Measurements from ENCODE around the gene EMC9. TPM values are rescaled to one million over a fixed set of nuclear protein-coding genes. Genes with fewer than 3 reads are reported as not detected.

EMC9 gene
- total and polyA plus RNA-seq, 10 of the 15 experiments (the other 5 are each of a cell fraction or from before 2014, with no cell fraction given) = 15.3 to 60.5 (median 30.3) TPM

- POLR2A ChIA-PET = interaction anchor here (0.7 to 2.6 kb wide), 5 partner anchors 10 to 44 kb away, joined by 3 to 21 read pairs (median 3); partner anchors contain the start of genes DCAF11, EMC9, IRF9 and NRL
- H4K20me1 ChIP-seq (ENCODE audit: control insufficient read depth, insufficient read depth) = no peaks in the 10 kb centered on the region
- no peak overlapping the region for H2AFZ ChIP-seq (ENCODE audit: control insufficient read depth, low read depth, low read length)
- FAIRE-seq (no peak), DNase-seq (ENCODE audit: low read depth, low spot score) (no peak), ATAC-seq (no peak)
- in situ Hi-C loops (cut with MboI) = no loop called here
- intact Hi-C loops (cut with micrococcal nuclease; ENCODE audit: unreplicated experiment) = no loop called here
- H3K4me3 ChIP-seq = no peak overlapping the region
- H3K27ac ChIP-seq (ENCODE audit: control insufficient read depth, insufficient read depth) = no peak overlapping the region
- RAD21 ChIA-PET (ENCODE audit: unreplicated experiment) = no interaction called here
- no TSS peak for BruUV-seq (replicated peaks)
- no peak overlapping the region for H3K4me2 ChIP-seq (ENCODE audit: control insufficient read depth, insufficient read depth)
- H3K4me1 ChIP-seq (ENCODE audit: control insufficient read depth, insufficient read depth, low read length) = no peaks in the 10 kb centered on the region
- H3K9ac ChIP-seq (ENCODE audit: control insufficient read depth, insufficient read depth, low read length) = no peak overlapping the region
- no peaks in the 10 kb centered on the region; the same call in 2 of the 3 replicates for H3K9me3 ChIP-seq (replicated peaks; ENCODE audit: control insufficient read depth, insufficient read depth, low read length)
- SMC1A ChIA-PET (ENCODE audit: uncharacterized antibody, unreplicated experiment) = interaction anchor here (3.6 kb wide), 1 partner anchor 11 kb away, joined by 22 read pairs; the partner anchor contains the start of gene IRF9
- 97% methylated on average over 9 of the region's 9 CpGs for WGBS (ENCODE audit: insufficient coverage, insufficient replicate concordance, low lambda C conversion rate, missing lambda C conversion rate)
- H3K79me2 ChIP-seq (ENCODE audit: control insufficient read depth, insufficient read depth, low read length) = peaks cover 34% of the 10 kb centered on the region
- CTCF ChIA-PET = interaction anchor here (2.2 to 8.2 kb wide), 2 partner anchors 10 to 42 kb away, joined by 6 to 63 read pairs; partner anchors contain the start of gene IRF9
- H3K36me3 ChIP-seq (ENCODE audit: control insufficient read depth in 2 of 2, insufficient read depth in 2 of 2, low read length in 1 of 2) = peaks cover 27 to 31% of the 10 kb centered on the region in 2 experiments
- no peaks in the 10 kb centered on the region for H3K27me3 ChIP-seq (replicated peaks in 1 of 2; ENCODE audit: control insufficient read depth in 2 of 2, insufficient read depth in 2 of 2, low read length in 1 of 2)
- TF ChIP-seq BCL11A (IDR thresholded peaks at IDR 0.05; ENCODE audit: low read depth, low read length) = no peak
- TF ChIP-seq TAF1 (IDR thresholded peaks at IDR 0.05; ENCODE audit: borderline replicate concordance, low read depth, low read length) = no peak
- no peak for TF ChIP-seq NBN (IDR thresholded peaks at IDR 0.05)
- TF ChIP-seq SMAD5 (IDR thresholded peaks at IDR 0.05; ENCODE audit: low read depth) = no peak
- TF ChIP-seq CEBPB (IDR thresholded peaks at IDR 0.05; ENCODE audit: borderline replicate concordance in 1 of 2, low read depth in 2 of 2, low read length in 2 of 2) = no peak
- TF ChIP-seq PML (IDR thresholded peaks at IDR 0.05; ENCODE audit: low read length) = no peak
- TF ChIP-seq, protein P1, sequence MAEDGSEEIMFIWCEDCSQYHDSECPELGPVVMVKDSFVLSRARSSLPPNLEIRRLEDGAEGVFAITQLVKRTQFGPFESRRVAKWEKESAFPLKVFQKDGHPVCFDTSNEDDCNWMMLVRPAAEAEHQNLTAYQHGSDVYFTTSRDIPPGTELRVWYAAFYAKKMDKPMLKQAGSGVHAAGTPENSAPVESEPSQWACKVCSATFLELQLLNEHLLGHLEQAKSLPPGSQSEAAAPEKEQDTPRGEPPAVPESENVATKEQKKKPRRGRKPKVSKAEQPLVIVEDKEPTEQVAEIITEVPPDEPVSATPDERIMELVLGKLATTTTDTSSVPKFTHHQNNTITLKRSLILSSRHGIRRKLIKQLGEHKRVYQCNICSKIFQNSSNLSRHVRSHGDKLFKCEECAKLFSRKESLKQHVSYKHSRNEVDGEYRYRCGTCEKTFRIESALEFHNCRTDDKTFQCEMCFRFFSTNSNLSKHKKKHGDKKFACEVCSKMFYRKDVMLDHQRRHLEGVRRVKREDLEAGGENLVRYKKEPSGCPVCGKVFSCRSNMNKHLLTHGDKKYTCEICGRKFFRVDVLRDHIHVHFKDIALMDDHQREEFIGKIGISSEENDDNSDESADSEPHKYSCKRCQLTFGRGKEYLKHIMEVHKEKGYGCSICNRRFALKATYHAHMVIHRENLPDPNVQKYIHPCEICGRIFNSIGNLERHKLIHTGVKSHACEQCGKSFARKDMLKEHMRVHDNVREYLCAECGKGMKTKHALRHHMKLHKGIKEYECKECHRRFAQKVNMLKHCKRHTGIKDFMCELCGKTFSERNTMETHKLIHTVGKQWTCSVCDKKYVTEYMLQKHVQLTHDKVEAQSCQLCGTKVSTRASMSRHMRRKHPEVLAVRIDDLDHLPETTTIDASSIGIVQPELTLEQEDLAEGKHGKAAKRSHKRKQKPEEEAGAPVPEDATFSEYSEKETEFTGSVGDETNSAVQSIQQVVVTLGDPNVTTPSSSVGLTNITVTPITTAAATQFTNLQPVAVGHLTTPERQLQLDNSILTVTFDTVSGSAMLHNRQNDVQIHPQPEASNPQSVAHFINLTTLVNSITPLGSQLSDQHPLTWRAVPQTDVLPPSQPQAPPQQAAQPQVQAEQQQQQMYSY (CRISPR knock-in tag; IDR thresholded peaks at IDR 0.05) = no peak
- no peak for TF ChIP-seq SIX5 (IDR thresholded peaks at IDR 0.05; ENCODE audit: low read depth, low read length, severe bottlenecking)
- TF ChIP-seq MLLT1 (IDR thresholded peaks at IDR 0.05) = no peak
- no peak for TF ChIP-seq IKZF1 (conservative IDR thresholded peaks at IDR 0.05)
- TF ChIP-seq ESRRA (IDR thresholded peaks at IDR 0.05; ENCODE audit: low read length) = no peak
- no peak for TF ChIP-seq WRNIP1 (IDR thresholded peaks at IDR 0.05; ENCODE audit: borderline replicate concordance, low read depth, low read length)
- no peak for TF ChIP-seq CHD2 (IDR thresholded peaks at IDR 0.05; ENCODE audit: borderline replicate concordance, low read depth, low read length)
- no peak for TF ChIP-seq HDGF (IDR thresholded peaks at IDR 0.05)
- TF ChIP-seq SKIL (IDR thresholded peaks at IDR 0.05; ENCODE audit: low read depth, poor library complexity, severe bottlenecking) = no peak
- TF ChIP-seq HCFC1 (IDR thresholded peaks at IDR 0.05; ENCODE audit: low read length) = no peak
Measured at GRCh38 chr14:24150993-24151392, 9.6 kb upstream of the EMC9 start.
